GM21619 (cell line): Measurements from ENCODE around the gene DCDC1.

Experiments
- ATAC-seq: cut with Tn5 transposase; IDR thresholded peaks from one replicate; pipeline ENCODE4 v1.9.1; 2021; ENCODE audit not compliant: unreplicated experiment

The DCDC1 gene, protein sequence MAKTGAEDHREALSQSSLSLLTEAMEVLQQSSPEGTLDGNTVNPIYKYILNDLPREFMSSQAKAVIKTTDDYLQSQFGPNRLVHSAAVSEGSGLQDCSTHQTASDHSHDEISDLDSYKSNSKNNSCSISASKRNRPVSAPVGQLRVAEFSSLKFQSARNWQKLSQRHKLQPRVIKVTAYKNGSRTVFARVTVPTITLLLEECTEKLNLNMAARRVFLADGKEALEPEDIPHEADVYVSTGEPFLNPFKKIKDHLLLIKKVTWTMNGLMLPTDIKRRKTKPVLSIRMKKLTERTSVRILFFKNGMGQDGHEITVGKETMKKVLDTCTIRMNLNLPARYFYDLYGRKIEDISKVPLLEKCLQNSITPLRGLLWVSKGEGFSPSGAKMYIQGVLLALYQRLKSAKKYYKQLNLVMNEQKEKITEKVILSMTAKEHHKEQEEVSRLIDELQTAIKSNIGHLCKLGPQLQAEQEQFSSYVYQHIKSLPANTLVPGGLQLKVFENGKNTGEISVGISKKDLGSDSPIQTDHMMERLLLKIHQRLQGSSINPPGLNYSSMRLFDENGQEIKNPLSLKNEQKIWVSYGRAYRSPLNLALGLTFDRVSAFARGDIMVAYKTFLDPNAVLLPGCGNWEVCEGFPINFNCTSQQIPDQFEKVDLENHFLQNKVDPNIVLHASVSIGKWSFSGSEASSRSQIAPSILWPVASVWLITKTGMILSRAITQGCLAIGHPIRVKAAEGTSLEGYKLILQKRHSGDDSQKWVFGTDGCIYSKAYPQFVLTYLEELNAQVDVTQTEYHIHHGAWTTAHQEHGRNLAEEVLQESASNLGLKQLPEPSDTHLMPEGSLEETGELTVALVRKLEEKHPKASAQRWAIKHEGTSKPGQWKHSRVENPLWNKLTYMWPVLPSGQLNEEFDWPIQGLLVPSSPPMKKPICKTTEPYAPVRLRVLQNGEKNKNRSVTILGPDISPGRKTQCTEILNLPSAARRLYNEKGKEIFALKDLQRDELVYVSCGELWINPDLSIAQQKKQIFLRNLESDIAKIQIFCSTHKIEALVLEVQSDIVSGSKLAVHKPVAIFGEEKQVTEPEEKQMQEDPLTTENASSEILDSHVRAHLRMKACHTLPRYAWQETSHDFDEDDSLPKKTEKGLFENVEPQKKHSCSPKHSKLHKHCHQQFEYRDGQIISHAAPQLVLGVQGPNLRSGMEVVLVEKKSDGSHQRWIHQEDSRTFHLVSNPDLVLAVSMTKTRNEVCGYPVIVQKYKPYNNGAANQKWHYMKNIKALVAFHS (N-terminal part only)

DNA sequence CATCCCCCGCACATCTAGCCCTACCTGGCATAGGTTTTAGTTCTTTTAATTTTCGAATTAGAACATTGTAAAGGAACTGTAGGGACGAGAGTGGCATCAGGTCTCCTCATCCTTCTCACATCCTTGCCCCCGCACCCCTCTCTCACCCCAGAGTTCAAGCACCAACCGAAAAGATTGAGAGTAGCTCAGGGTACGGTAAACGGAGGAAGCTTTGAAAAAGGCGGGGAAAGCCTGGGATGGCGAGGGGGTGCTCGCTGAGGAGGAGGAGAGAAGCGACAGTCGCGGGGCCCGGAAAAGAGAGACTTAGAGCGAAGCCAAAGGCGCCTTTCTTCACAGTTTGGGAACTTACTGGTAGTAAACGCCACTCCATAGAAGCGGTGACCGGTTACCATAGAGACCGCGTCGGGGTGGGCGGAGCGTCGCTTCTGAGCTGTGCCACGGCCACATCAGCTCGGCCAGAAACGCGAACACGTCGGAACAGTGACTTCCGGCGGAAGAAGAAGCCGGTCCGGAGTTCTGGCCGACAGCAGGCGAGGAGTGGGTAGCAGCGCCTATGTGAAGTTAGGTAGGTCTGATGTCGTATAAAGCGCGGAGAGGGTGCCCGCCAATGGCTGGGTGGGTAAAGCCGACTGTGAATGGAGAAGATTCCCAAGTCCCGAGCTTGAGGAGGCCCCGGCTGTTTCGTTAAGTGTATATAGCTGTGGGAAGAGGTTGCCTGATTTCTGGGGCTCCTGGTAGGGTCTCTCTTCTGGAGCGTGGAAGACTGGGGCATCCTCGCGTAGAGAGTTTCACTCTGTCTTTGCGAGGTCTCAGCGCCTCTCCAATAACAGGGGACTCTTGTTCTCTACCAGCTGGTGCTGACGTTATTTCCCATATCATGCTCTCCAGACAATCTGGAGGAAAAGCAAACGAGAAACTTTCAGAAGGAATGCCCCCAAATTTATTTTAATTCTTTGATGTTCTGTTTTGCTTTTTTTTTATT lies at the start of gene DCDC1, which contains the start of gene DNAJC24:
Gene DCDC1, minus strand, starts transcription at position 392 of the 982 bp plus-strand sequence. CDS start 41,459 bp downstream, outside the sequence.
Gene DNAJC24, plus strand, starts transcription at position 513 of the 982 bp plus-strand sequence. CDS start 889 bp downstream, outside the sequence.
- peak; percentile 99 for ATAC-seq

DNA sequence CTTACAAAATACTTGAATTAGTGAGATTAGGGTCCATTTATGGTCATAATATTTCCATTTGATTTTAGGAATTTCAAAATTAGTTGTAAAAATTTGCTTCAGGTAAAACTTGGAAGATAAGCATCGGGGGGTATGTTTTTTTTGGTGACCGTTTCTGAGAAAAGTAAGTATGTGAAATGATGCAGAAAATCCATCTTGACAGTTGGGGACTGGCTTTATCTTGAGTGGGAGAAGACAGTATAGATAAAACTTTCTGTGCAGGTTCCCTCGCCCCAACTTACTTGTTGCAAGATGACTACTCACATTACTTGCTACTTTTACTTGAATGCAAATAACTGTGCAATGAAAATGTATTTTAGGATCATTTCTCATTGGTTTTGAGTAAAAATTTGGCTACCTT lies 49.6 kb upstream of the DCDC1 start:
- no peak for ATAC-seq

DNA sequence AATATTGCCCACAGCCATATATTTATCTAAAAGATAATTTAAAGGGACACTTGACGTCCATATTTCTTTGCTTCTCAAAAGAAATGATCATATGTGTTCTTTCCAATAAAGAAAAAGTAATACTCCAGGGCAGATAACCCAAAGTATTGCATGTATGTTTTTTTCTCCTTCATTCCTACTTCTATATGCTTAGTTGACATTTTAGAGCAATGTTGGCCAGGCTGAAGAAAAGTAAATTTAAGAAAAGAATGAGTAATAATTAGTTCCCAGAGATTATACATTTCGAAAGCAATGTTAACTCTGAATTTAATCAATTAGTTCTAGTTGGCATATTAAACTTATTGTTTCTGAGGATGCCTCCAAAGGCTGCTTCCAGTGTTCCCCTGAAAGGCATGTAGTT lies 48.3 kb upstream of the DCDC1 start:
- ATAC-seq = no peak

DNA sequence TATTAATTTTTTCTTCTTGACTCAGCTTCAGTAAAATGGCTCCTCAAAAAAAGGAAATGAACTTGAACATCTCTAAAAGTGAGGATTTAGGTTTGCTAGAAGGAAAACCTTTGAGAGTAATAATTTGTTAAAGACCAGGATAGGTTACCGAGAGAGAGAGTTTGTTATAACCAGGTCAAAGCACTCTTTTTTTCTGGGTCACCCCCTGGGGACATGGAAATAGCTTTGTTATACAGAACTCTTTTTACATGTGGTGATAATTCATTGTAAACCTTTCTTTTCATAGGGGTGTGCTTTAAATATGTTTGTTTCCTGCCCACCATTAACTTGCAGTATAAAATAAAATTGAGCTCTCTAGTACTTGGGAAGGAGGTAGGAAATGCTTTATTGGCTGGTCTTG lies 47.8 kb upstream of the DCDC1 start:
- no peak for ATAC-seq

DNA sequence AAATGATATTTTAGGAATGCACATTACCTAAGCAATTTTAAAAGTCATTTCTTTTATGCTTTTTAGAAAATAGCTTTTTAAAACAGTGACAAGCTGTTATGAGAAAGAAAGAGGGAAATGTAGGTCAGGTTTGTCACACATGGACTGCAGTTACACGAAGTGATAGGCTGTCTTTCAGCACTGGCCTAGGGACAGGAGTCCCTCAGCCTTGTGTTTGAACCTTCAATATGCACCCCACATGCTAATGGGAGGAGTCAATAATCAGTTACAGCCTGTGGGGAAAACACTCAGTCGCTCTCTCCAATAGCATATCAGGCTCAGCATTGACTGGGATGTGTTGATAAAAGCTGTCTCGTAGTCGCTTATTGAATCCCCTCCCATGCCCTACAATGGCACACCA lies 45.9 kb upstream of the DCDC1 start:
- ATAC-seq = no peak

DNA sequence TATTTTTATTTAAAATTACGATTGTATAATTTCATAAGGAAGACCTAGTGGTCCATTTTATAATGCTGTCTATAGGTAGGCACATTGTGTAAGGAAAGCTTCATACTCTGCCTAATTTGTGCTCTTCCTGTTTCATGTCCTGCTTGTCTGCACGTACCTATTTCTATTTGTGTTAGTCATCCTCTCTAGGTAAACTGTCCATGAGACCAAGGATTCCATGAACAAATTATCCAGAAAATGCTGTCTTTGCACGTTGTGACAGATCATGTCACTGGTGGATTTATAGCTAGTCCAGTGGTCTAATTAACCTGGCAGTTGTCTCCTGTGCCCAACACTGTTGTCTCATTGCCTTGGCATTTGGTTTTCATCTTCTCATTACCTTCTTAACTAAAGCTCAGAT lies 44.8 kb upstream of the DCDC1 start:
- ATAC-seq = no peak

DNA sequence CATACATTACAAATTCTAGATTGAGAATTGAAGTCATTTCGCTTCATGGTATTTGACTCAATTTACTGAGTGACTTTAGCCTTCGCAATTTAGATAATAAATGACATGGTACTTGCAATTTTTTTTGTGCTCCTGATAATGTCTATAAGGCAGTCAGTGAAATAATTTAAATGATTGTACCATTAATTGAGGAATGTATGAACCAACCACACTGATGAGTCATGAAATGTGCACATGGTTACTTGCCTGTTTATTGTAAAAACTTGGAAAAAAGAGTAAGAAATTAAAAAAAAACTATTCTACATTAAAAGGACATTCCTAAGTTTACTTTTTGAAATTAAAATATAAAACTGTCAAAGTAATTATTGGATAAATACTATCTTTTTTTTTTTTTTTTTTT lies 43.4 kb upstream of the DCDC1 start:
- ATAC-seq = no peak

DNA sequence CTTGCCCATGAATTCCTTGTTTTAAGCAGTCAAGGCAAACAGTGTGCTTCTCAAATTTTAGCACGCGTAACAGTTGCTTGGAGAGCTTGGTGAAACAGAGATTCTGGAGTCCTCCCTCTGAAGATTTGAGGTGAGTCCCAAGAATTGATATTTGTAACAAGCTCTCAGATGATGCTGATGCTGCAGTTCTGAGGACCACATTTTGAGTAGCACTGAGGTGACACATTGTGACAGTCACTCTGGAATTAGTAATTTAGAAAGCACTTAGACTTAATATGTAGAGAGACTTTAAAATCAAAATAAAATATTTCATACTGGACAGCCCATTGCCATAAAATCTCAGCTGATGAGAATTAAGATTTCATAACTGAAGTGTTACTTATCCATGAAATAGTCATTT lies 38.7 kb upstream of the DCDC1 start:
- no peak for ATAC-seq

DNA sequence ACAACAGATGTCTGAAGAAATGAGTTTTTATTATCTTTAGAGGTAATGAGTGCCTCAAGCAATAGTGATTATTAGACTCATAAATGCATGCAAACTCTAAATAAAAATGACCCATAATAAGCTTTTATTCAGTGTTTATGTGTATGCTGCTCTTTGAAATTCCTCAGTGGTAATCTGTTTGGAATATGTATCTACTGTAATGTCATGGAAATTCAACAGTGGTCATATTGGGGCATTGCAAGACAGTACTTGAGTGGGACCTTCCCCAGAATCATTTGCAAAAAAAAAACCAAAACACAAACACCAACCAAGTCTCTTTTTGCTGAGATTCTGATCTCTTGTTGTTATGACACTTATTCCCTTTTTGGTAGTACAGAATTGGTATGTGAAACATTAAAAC lies 35.1 kb upstream of the DCDC1 start:
- no peak for ATAC-seq

DNA sequence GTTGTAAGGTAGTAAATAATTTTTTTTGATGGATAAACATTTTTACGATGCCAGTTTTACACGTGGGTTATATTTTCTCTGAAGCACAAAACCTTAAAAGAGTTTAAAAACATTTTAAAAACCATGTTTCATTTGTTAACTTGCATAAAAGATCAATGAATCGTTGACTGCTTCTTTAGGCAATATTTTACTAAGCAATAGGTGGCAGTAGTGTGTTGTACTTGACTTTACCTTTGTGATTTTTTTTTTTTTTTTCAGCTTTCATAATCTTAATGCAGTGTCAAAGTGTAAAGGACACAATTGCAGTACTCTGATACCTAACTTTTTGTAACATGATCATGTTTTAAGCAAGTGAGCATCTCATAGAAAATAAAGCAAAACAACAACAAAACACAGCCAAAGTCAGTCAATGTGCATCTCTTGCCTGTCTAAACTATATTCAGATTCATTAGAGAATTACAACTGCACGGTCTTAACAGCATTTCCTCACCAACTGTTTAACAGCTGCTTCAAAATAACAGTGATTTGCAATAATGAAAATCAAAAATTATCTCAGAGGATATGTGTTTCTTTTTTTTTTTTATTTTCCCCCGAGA lies 27.8 kb upstream of the DCDC1 start:
- ATAC-seq = no peak

DNA sequence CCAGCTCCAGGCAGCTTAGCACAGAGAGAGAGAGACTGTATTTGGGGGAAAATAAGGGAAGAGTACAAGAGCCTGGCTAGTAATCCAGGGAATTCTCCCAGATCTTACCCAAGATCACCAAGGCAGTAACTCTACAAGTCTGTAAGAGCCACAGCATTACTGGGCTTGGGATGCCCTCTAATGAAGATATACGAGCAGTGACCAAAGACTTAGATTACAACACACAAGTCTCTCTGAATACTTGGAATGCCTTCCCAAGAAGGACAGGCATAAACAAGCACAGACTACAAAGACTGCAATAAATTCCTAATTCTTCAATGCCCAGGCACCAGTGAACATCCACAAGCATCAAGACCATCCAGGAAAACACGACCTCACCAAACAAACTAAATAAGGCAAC lies 17.8 kb upstream of the DCDC1 start:
- no peak for ATAC-seq

DNA sequence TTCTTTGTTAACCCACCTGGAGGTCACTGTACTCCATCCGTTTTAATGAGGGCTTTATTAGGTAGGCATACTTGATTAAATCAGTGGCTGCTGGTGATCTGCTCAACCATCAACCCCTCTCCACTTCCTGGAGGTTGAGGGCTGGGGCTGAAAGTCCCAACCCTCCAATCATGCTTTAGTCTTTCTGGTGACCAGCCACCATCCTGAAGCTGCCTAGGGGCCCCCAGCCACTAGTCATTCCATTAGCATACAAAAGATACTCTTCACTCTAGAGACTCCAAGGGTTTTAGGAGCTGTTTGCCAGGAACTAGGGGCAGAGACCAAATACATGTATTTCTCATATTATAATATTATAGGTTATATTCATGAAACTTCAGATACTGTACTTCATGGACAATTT lies 13.6 kb upstream of the DCDC1 start:
- ATAC-seq = no peak

DNA sequence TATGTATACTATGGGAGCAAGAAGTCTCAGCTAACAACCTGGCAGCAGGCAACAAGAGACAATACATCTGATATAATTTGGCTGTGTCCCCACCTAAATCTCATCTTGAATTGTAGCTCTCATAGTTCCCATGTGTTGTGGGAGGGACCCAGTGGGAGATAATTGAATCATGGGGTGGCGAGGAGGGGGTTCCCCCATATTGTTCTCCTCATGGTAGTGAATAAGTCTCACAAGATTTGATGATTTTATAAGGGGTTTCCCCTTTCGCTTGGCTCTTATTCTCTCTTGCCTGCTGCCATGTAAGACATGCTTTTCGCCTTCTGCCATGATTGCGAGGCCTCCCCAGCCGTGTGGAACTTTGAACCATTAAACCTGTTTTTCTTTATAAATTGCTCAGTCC lies 6.3 kb upstream of the DCDC1 start:
- ATAC-seq = no peak

DNA sequence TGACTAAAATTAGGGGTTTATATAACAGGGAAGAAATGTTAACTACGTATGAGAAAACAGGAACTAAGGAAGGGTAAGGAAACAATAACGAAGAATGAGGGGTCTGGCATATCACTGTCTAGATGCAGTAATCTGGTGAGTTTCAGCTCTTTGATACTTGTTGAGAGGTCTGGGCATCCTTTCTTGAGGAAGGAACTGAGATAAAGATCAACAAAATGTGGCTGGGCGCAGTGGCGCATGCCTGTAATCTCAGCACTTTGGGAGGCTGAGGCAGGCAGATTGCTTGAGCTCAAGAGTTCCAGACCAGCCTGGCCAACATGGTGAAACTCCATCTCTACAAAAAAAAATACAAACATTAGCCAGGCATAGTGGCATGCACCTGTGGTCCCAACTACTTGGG lies 2.7 kb downstream of the DCDC1 start:
- no peak for ATAC-seq

DNA sequence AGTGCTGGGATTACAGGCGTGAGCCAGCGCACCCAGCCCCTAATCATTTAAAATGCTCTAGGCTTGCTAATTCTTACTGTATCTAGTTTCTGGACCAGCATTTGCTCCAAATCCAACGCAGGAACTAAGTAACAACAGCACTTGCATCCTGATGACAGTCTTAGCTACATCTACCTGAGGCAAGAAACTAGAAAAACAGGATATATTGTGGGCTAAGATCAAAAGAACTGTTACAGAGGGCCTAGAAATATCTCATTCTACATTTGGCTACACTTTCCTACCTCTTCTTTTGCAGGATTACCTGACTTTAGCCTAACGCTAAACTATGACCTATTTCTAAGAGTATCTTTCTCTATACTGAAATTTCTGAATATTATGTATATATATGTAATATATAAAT lies 7.8 kb downstream of the DCDC1 start:
- ATAC-seq = no peak

DNA sequence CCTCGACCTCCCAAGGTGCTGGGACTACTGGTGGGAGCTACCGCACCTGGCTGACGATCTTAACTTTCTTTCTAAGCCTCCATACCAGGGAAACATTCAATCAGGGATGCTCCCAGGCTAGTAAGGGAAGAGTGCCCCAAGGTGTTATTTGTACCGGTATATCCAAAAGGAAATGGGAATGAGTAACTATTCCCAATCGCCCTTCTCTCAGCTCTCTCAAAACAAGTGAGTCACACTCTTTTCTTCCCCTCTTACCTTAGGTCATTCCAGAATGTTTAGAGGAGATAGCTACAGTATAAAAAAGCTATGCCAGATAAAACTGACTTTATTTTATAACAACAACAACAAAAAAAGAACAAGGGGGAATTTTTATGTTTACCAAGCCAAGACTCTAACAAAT lies 13.7 kb downstream of the DCDC1 start:
- ATAC-seq = no peak

DNA sequence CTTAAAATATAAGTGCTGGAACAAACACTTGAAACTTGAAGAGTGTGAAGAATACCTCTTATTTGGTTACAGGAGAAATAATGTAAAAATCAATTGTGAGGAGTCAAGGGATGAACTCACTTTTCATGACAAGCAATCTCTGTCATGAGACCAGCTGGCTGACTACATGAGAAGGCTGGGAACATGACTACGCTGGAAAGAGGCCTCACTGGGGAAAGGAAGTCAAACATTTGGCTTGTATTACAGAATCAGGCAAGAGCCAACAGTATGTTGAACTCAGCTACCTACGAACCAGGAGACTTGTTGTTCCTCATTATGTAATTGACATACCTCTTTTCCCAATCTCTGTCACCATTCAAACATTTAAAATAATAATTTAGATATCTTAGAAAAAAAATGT lies 14.4 kb downstream of the DCDC1 start:
- no peak for ATAC-seq

DNA sequence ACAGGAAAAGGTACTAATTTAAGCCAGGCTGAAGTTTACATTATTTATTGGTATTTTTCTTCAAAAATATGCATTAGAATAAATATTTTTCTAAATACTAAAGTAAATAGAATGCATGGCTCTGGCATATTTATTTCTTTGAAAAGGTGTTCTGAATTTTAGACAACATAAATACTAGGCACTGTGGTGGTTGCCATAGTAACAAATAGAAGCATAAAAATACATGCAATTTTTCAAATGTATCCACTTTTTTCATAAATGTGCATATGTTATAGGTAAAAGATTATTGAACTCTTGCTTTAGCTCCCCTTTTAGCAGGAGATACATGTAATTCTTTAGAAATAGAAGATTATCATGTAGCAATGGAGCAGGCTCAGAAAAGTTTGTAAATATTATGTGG lies 18.4 kb downstream of the DCDC1 start:
- no peak for ATAC-seq

DNA sequence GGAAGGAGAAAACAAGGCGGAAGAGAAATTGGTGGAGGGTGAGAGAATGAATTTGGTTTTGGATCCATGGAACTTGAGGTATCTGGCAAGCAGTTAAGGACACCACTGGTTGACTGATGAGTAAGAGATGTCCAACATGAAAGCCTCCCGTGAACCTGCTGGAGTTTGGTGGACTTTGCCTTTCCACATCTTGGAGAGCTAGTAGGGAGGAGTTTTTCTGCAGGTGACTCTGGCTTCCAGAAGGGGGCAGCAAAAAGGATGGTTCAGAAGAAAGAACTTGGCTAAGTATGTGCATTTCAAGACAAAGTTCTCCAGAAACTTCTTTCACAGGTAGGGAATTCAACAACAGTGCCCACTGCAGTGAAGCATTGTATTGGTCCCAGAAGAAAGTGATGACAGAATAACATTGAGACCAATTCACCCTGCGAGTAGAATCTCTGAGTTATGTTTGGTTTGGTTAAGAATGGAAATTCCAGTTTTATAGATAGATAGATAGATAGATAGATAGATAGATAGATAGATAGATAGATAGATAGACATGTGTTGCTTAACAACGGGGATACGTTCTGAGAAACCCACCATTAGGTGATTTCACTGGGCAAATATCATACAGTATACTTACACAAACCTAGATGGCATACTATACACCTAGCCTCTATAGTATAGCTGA lies 28.5 kb downstream of the DCDC1 start:
- ATAC-seq = no peak
